MM.1S (cell line): Measurements from ENCODE around the gene COPZ2.
"Not testable (repeated sequence)": the region's sequence is repeated elsewhere in the genome, so short reads cannot be mapped to it uniquely, and the experiment has no call there.

Experiments used
- DNase-seq: peaks from one replicate; pipeline ENCODE4 v3.0.0-alpha.2; 2015
- H2AFZ ChIP-seq: fragments of 300-600 bp; sonication (generic); 2 replicates; pipeline ENCODE4 v1.6.0; 2016; ENCODE audit warnings: antibody characterized with exemption, low read length
- H3F3A ChIP-seq: fragments of 300-600 bp; sonication (generic); 2 replicates; pipeline ENCODE4 v1.6.1; 2016; ENCODE audit warnings: mild to moderate bottlenecking, antibody characterized with exemption, low read length, moderate library complexity, mixed read lengths; ENCODE audit not compliant: insufficient read depth
- H3K27ac ChIP-seq: fragments of 300-600 bp; sonication (generic); 2 replicates; pipeline ENCODE4 v1.5.1; 2016; ENCODE audit warnings: mild to moderate bottlenecking, low read length
- H3K27me3 ChIP-seq: fragments of 300-600 bp; sonication (generic); replicated peaks from 2 replicates; pipeline ENCODE4 v1.6.0; 2016; ENCODE audit warnings: low read length; ENCODE audit not compliant: insufficient read depth
- H3K36me3 ChIP-seq: fragments of 300-600 bp; sonication (generic); replicated peaks from 2 replicates; pipeline ENCODE4 v1.6.1; 2016; ENCODE audit warnings: mild to moderate bottlenecking, low read length, mixed read lengths; ENCODE audit not compliant: insufficient read depth
- H3K4me1 ChIP-seq: fragments of 300-600 bp; sonication (generic); 2 replicates; pipeline ENCODE4 v1.6.1; 2016; ENCODE audit warnings: low read length, mixed read lengths
- H3K4me2 ChIP-seq: fragments of 300-600 bp; sonication (generic); 2 replicates; pipeline ENCODE4 v1.6.0; 2016; ENCODE audit warnings: low read depth, low read length
- H3K4me3 ChIP-seq: fragments of 300-600 bp; sonication (generic); 2 replicates; pipeline ENCODE4 v1.5.1; 2016; ENCODE audit warnings: low read length, mixed read lengths
- H3K79me2 ChIP-seq: fragments of 300-600 bp; sonication (generic); 2 replicates; pipeline ENCODE4 v1.6.1; 2016; ENCODE audit warnings: mixed run types, low read length, mixed read lengths
- H3K9ac ChIP-seq: fragments of 300-600 bp; sonication (generic); 2 replicates; pipeline ENCODE4 v1.6.1; 2016; ENCODE audit warnings: low read length, mixed read lengths
- H3K9me2 ChIP-seq: fragments of 300-600 bp; sonication (generic); replicated peaks from 2 replicates; pipeline ENCODE4 v1.6.1; 2016; ENCODE audit warnings: mild to moderate bottlenecking, low read length, mixed read lengths; ENCODE audit not compliant: insufficient read depth
- H3K9me3 ChIP-seq: fragments of 300-600 bp; sonication (generic); replicated peaks from 2 replicates; pipeline ENCODE4 v1.6.1; 2016; ENCODE audit warnings: mild to moderate bottlenecking, low read length, mixed read lengths; ENCODE audit not compliant: insufficient read depth
- H4K20me1 ChIP-seq: fragments of 300-600 bp; sonication (generic); 2 replicates; pipeline ENCODE4 v1.6.1; 2016; ENCODE audit warnings: mild to moderate bottlenecking, low read length, moderate library complexity, mixed read lengths; ENCODE audit not compliant: insufficient read depth
- CTCF ChIP-seq: fragments of 300-600 bp; sonication (generic); IDR thresholded peaks from 2 replicates; pipeline ENCODE4 v1.5.1; 2016; ENCODE audit warnings: antibody characterized with exemption, low read length, mixed read lengths
- EZH2 ChIP-seq: fragments of 300-600 bp; sonication (generic); optimal IDR thresholded peaks from 2 replicates; pipeline ENCODE3; 2017; ENCODE audit warnings: low read depth, mild to moderate bottlenecking, antibody characterized with exemption, low read length, mixed read lengths
- EZH2phosphoT487 ChIP-seq: fragments of 300-600 bp; sonication (generic); IDR thresholded peaks from 2 replicates; pipeline ENCODE4 v1.6.1; 2018; ENCODE audit warnings: antibody characterized with exemption, low read length

COPZ2 gene

GRCh38 chr17:48003417-48004151 is 34.0 kb downstream of the COPZ2 start:
- TF ChIP-seq CTCF (no peak), EZH2phosphoT487 (no peak), EZH2 (no peak)
- Histone ChIP-seq H3K36me3 (no peaks in the 10 kb centered on the region), H3K9me2 (no peaks in the 10 kb centered on the region), H3K27ac (no peak overlapping the region), H3K27me3 (0 out of 2 replicates have a peak, but pooled peaks cover 7% of the 10 kb centered on the region), H3K4me1 (0 out of 2 replicates have a peak, but pooled peaks cover 5% of the 10 kb centered on the region), H4K20me1 (no peaks in the 10 kb centered on the region), H3K79me2 (no peaks in the 10 kb centered on the region), H3K9me3 (no peaks in the 10 kb centered on the region), H2AFZ (no peak overlapping the region), H3K4me2 (no peak overlapping the region), H3K4me3 (no peak overlapping the region), H3F3A (no peaks in the 10 kb centered on the region), H3K9ac (no peak overlapping the region)
- DNase-seq, result no peak

GRCh38 chr17:48002916-48003416 is 34.6 kb downstream of the COPZ2 start:
- Histone ChIP-seq H4K20me1 (no peaks in the 10 kb centered on the region), H3K27me3 (0 out of 2 replicates have a peak, but pooled peaks cover 7% of the 10 kb centered on the region), H3K36me3 (no peaks in the 10 kb centered on the region), H2AFZ (no peak overlapping the region), H3K4me3 (no peak overlapping the region), H3F3A (no peaks in the 10 kb centered on the region), H3K79me2 (no peaks in the 10 kb centered on the region), H3K4me1 (0 out of 2 replicates have a peak, but pooled peaks cover 5% of the 10 kb centered on the region), H3K9me2 (no peaks in the 10 kb centered on the region), H3K27ac (no peak overlapping the region), H3K9ac (no peak overlapping the region), H3K4me2 (no peak overlapping the region), H3K9me3 (no peaks in the 10 kb centered on the region)
- no peak for DNase-seq
- TF ChIP-seq EZH2 (no peak), CTCF (no peak)

GRCh38 chr17:48002266-48002915 is 35.2 kb downstream of the COPZ2 start:
- Histone ChIP-seq H2AFZ (peak overlapping the region; percentile 50; the same call in 1 of the 2 replicates), H3K4me3 (no peak overlapping the region), H3K36me3 (no peaks in the 10 kb centered on the region), H3K9me2 (no peaks in the 10 kb centered on the region), H3F3A (no peaks in the 10 kb centered on the region), H4K20me1 (no peaks in the 10 kb centered on the region), H3K79me2 (no peaks in the 10 kb centered on the region), H3K4me2 (no peak overlapping the region), H3K9ac (no peak overlapping the region), H3K27ac (no peak overlapping the region), H3K9me3 (no peaks in the 10 kb centered on the region), H3K27me3 (0 out of 2 replicates have a peak, but pooled peaks cover 7% of the 10 kb centered on the region), H3K4me1 (0 out of 2 replicates have a peak, but pooled peaks cover 5% of the 10 kb centered on the region)
- TF ChIP-seq EZH2phosphoT487 (no peak), EZH2 (no peak), CTCF (no peak)
- DNase-seq, result no peak

GRCh38 chr17:48001657-48002056 is 35.9 kb downstream of the COPZ2 start:
- not testable (repeated sequence) for H3K36me3 ChIP-seq, H3K79me2 ChIP-seq, H3K9ac ChIP-seq, H3K4me1 ChIP-seq, H3K27me3 ChIP-seq, H3F3A ChIP-seq, H3K27ac ChIP-seq, H3K4me2 ChIP-seq, H3K9me2 ChIP-seq, H2AFZ ChIP-seq, H3K9me3 ChIP-seq, DNase-seq, H3K4me3 ChIP-seq, H4K20me1 ChIP-seq
